Measurements from ENCODE around the gene IGF2BP2.

IGF2BP2 gene

DNA sequence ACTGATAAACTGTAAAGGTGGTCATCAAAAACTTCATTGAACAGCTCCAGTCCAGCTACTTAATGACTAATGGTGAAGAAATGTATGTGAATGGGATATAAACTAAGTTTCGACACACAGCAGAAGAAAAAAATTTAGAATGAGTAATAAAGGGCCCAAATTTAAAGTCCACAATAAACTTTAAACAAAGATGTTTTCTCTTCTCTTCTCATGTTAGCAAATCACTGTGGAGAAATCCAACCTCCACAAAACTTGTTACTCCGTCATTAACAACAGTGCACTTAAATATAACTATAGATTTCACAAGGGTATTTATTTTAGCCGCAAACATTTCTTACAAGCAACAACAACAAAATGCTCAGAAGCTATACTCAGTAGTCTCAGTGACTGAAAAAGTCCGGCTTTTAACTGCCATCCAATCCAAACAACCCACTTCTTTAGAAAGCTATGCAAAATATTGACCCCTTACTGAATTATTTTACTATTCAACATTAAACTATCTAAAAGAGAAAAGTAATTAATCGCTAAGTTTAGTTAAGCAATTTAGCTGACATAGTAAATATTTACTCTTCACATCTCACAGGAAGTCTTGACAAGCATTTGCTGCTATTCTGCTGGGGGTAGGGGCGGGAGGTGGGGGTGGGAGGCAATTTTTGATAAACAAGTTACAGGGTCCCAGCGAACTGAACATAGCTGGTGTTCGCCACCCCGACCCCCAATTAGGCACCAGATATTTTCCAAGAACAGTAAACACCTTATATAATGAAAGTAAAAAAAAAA is 2.4 kb downstream of the IGF2BP2 start:
- TF ChIP-seq, protein P1, sequence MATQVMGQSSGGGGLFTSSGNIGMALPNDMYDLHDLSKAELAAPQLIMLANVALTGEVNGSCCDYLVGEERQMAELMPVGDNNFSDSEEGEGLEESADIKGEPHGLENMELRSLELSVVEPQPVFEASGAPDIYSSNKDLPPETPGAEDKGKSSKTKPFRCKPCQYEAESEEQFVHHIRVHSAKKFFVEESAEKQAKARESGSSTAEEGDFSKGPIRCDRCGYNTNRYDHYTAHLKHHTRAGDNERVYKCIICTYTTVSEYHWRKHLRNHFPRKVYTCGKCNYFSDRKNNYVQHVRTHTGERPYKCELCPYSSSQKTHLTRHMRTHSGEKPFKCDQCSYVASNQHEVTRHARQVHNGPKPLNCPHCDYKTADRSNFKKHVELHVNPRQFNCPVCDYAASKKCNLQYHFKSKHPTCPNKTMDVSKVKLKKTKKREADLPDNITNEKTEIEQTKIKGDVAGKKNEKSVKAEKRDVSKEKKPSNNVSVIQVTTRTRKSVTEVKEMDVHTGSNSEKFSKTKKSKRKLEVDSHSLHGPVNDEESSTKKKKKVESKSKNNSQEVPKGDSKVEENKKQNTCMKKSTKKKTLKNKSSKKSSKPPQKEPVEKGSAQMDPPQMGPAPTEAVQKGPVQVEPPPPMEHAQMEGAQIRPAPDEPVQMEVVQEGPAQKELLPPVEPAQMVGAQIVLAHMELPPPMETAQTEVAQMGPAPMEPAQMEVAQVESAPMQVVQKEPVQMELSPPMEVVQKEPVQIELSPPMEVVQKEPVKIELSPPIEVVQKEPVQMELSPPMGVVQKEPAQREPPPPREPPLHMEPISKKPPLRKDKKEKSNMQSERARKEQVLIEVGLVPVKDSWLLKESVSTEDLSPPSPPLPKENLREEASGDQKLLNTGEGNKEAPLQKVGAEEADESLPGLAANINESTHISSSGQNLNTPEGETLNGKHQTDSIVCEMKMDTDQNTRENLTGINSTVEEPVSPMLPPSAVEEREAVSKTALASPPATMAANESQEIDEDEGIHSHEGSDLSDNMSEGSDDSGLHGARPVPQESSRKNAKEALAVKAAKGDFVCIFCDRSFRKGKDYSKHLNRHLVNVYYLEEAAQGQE (IDR thresholded peaks at IDR 0.05; ENCODE audit: low read depth): no peak
- TF ChIP-seq CEBPB (IDR thresholded peaks at IDR 0.05) (peak; percentile 51), NFIC (IDR thresholded peaks at IDR 0.05) (no peak)

DNA sequence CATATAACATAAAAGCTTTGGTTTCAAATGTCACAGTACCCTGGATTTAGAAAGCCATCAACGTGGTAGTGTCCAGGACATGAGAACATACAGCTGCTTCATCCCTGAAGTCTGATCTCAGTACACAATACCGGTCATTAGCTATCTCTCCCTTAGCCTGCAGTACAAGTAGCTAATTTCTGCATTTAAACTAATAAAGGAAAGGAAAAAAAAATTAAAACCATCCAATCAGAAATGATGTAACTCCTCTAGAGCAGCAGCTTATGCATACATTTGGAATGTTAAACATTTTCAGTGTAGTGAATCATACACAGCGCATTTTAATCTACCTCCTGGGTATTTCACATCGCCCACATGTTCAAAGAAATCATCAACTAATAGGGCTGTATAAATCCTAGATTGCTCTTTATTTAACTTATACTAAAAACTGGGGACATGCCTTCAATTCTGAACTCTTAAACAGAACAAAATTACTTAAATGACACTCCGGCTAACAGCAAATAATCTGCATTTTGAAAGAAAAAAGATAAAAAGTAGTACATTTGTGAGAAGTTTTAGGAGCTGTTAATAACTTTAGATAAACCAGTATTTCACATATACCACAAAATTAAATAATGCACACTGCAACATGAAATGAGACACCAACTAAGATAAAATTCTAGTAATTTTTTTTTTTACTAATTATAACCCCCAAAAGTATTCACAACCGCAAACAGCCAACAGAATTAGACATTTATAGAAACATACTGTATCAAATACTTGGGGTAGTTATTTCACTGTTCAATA is 3.7 kb downstream of the IGF2BP2 start:
- no peak for TF ChIP-seq EGR1 (IDR thresholded peaks at IDR 0.05)
- no peak for TF ChIP-seq ZBTB7A (IDR thresholded peaks at IDR 0.05; ENCODE audit: low read depth)
- TF ChIP-seq CEBPB (IDR thresholded peaks at IDR 0.05): peak; percentile 73
- no peak for TF ChIP-seq TAF1 (IDR thresholded peaks at IDR 0.05; ENCODE audit: low read depth)
- TF ChIP-seq CREB1 (IDR thresholded peaks at IDR 0.05; ENCODE audit: low read depth): no peak
- TF ChIP-seq FOXM1 (IDR thresholded peaks at IDR 0.05; ENCODE audit: borderline replicate concordance, low read depth): peak; percentile 37; the same call in 1 of the 2 replicates
- TF ChIP-seq, protein P2, sequence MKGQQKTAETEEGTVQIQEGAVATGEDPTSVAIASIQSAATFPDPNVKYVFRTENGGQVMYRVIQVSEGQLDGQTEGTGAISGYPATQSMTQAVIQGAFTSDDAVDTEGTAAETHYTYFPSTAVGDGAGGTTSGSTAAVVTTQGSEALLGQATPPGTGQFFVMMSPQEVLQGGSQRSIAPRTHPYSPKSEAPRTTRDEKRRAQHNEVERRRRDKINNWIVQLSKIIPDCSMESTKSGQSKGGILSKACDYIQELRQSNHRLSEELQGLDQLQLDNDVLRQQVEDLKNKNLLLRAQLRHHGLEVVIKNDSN (IDR thresholded peaks at IDR 0.05): no peak
- no peak for TF ChIP-seq RAD21 (IDR thresholded peaks at IDR 0.05; ENCODE audit: low read depth)
- TF ChIP-seq, protein P1 (IDR thresholded peaks at IDR 0.05; ENCODE audit: low read depth): no peak
- no peak for TF ChIP-seq YY1 (IDR thresholded peaks at IDR 0.05; ENCODE audit: low read depth)
- TF ChIP-seq TEAD4 (IDR thresholded peaks at IDR 0.05): peak; percentile 89
- no peak for TF ChIP-seq TCF12 (IDR thresholded peaks at IDR 0.05; ENCODE audit: low read depth)
- TF ChIP-seq, protein P3, sequence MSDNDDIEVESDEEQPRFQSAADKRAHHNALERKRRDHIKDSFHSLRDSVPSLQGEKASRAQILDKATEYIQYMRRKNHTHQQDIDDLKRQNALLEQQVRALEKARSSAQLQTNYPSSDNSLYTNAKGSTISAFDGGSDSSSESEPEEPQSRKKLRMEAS (IDR thresholded peaks at IDR 0.05): peak; percentile 41; the same call in 1 of the 2 replicates
- 0 out of 2 replicates have a peak, but pooled peaks have one; percentile 19 for TF ChIP-seq NFIC (IDR thresholded peaks at IDR 0.05)
- no peak; the same call in 1 of the 2 replicates for TF ChIP-seq EP300 (IDR thresholded peaks at IDR 0.05; ENCODE audit: borderline replicate concordance)

DNA sequence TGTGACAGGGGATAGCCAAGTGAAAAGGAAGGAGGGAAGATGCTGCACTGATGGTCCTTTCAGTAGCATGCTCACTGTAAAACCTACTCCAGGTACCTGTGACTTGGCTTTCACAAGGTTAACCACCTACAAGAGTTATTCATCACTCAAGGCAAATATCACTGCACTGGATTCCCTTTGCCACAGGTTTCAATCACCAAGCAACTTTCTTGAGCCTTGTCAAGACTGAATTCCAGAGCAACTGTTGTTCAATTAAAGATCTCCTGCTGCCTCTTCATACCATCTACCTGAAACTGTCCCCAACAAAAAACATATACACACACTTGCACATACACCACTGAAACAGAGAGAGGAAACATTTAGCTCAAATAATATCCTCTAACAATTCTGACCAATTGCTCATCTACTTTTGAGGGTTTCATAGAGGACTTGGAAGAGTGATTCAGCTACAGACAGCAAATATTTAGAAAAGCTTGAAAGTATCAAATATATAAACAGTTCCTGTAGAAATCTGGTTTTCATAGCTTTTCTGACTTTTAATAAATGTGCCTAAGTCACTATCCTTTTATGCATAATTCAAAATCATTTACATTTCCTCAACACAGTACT is 6.5 kb downstream of the IGF2BP2 start:
- no peak for TF ChIP-seq FOXM1 (IDR thresholded peaks at IDR 0.05; ENCODE audit: borderline replicate concordance, low read depth)

DNA sequence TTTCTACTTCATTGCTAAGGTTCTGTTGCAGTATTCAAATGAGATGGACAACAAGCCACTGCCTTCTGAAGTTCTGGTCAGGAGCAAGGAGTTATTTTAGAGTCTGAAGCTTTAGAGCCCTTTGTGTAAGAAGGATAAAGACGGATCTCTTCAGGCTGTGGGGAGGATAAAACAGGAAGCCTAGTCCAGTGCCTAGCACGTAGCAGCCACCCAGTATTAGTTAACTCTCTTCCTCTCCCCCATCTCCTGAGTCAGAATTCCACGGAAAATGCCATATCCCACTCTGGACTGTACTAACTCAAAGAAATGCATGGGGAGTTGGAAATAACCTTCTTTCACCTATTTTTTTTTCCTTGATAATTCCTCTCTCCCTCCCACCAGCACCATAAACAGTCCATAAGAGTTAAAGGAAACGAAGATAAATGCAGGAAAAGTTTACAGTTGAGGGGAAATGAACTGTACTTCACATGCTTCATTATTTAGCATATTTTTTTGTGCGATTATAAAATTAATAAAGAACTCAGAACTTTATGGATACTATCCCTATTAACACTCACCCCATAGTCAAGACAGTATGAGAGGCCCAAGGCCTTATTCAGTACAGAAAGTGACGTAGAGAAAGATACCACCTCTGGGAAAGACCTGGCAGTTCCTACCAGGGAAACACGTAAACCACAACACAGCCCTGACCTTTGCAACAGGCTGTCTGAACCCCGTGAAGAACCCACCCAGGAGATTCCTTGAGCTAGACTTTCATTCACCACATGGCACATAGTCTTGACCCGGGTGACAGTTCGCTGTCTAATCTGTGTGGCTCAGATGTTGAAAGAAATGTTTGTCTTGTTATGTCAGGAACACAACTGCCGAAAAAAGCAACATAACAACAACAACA is 9.2 kb downstream of the IGF2BP2 start:
- TF ChIP-seq ZBTB7A (IDR thresholded peaks at IDR 0.05; ENCODE audit: low read depth) (no peak), EGR1 (IDR thresholded peaks at IDR 0.05) (no peak), EP300 (IDR thresholded peaks at IDR 0.05; ENCODE audit: borderline replicate concordance) (no peak), CREB1 (IDR thresholded peaks at IDR 0.05; ENCODE audit: low read depth) (no peak), FOXM1 (IDR thresholded peaks at IDR 0.05; ENCODE audit: borderline replicate concordance, low read depth) (no peak), YY1 (IDR thresholded peaks at IDR 0.05; ENCODE audit: low read depth) (no peak), TCF12 (IDR thresholded peaks at IDR 0.05; ENCODE audit: low read depth) (no peak), RAD21 (IDR thresholded peaks at IDR 0.05; ENCODE audit: low read depth) (no peak), CEBPB (IDR thresholded peaks at IDR 0.05) (no peak), NFIC (IDR thresholded peaks at IDR 0.05) (no peak), TEAD4 (IDR thresholded peaks at IDR 0.05) (no peak)
- TF ChIP-seq, protein P3 (IDR thresholded peaks at IDR 0.05): no peak
- TF ChIP-seq, protein P2 (IDR thresholded peaks at IDR 0.05): no peak
- TF ChIP-seq, protein P1 (IDR thresholded peaks at IDR 0.05; ENCODE audit: low read depth): no peak

Measured in Ishikawa (cell line).